ENCODE data around the gene THOC5. TPM values are rescaled to one million over a fixed set of nuclear protein-coding genes. Genes with fewer than 3 reads are reported as not detected.

The THOC5 gene
- total RNA-seq, 2 donors from 2014 or later, result 61.1 to 89.7 TPM

- H3K4me3 Mint-ChIP-seq, result no peak overlapping the region
Observed at GRCh38 chr22:29457730-29458129, 95.8 kb downstream of the THOC5 start.

GRCh38 chr22:29456211-29456671 is 97.3 kb downstream of the THOC5 start:
- Histone ChIP-seq H3K36me3 (ENCODE audit: control insufficient read depth, insufficient read depth, low read length) (no peaks in the 10 kb centered on the region), H3K9ac (ENCODE audit: extremely low read depth, low read length, poor library complexity, severe bottlenecking) (no peak overlapping the region), H3K27me3 (ENCODE audit: control insufficient read depth, insufficient read depth, low read length, poor library complexity, severe bottlenecking) (no peaks in the 10 kb centered on the region), H3K27ac (ENCODE audit: low read depth, low read length) (peak overlapping the region; percentile 21), H3K4me1 (ENCODE audit: control insufficient read depth, insufficient read depth, low read length) (no peaks in the 10 kb centered on the region), H3K9me3 (ENCODE audit: control insufficient read depth, low read length) (no peaks in the 10 kb centered on the region), H3K4me3 (ENCODE audit: low read length) (no peak overlapping the region)
- DNase-seq, result no peak
- no peak overlapping the region for H3K4me3 Mint-ChIP-seq
- no peaks in the 10 kb centered on the region for H3K4me1 Mint-ChIP-seq
- H3K27me3 Mint-ChIP-seq (ENCODE audit: insufficient read depth), result no peaks in the 10 kb centered on the region
- TF ChIP-seq, protein P1, sequence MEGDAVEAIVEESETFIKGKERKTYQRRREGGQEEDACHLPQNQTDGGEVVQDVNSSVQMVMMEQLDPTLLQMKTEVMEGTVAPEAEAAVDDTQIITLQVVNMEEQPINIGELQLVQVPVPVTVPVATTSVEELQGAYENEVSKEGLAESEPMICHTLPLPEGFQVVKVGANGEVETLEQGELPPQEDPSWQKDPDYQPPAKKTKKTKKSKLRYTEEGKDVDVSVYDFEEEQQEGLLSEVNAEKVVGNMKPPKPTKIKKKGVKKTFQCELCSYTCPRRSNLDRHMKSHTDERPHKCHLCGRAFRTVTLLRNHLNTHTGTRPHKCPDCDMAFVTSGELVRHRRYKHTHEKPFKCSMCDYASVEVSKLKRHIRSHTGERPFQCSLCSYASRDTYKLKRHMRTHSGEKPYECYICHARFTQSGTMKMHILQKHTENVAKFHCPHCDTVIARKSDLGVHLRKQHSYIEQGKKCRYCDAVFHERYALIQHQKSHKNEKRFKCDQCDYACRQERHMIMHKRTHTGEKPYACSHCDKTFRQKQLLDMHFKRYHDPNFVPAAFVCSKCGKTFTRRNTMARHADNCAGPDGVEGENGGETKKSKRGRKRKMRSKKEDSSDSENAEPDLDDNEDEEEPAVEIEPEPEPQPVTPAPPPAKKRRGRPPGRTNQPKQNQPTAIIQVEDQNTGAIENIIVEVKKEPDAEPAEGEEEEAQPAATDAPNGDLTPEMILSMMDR (conservative IDR thresholded peaks at IDR 0.05), result no peak
- no peak overlapping the region for H3K27ac Mint-ChIP-seq
- 84 to 87% methylated on average over 8 to 9 of the region's 9 CpGs for WGBS, 2 experiments (ENCODE audit: insufficient coverage in 1 of 2, insufficient read length in 1 of 2)
- no peaks in the 10 kb centered on the region for H3K9me3 Mint-ChIP-seq
- H3K36me3 Mint-ChIP-seq (ENCODE audit: low read depth), result no peaks in the 10 kb centered on the region

More at GRCh38 chr22:29457730-29458129, 95.8 kb downstream of the THOC5 start:
- H3K9me3 ChIP-seq (ENCODE audit: control insufficient read depth, low read length), result no peaks in the 10 kb centered on the region
- no peaks in the 10 kb centered on the region for H3K27me3 Mint-ChIP-seq (ENCODE audit: insufficient read depth)
- H3K4me1 ChIP-seq (ENCODE audit: control insufficient read depth, insufficient read depth, low read length), result no peaks in the 10 kb centered on the region
- H3K9ac ChIP-seq (ENCODE audit: extremely low read depth, low read length, poor library complexity, severe bottlenecking), result no peak overlapping the region
- peak; percentile 90 for DNase-seq
- H3K9me3 Mint-ChIP-seq, result no peaks in the 10 kb centered on the region
- TF ChIP-seq, protein P1 (conservative IDR thresholded peaks at IDR 0.05), result no peak
- no peak overlapping the region for H3K27ac ChIP-seq (ENCODE audit: low read depth, low read length)
- no peak overlapping the region for H3K4me3 ChIP-seq (ENCODE audit: low read length)
- no peaks in the 10 kb centered on the region for H3K4me1 Mint-ChIP-seq
- H3K27me3 ChIP-seq (ENCODE audit: control insufficient read depth, insufficient read depth, low read length, poor library complexity, severe bottlenecking), result no peaks in the 10 kb centered on the region
- no peak overlapping the region for H3K27ac Mint-ChIP-seq
- 23 to 27% methylated on average over 3 to 4 of the region's 4 CpGs for WGBS, 2 experiments (ENCODE audit: insufficient coverage in 1 of 2, insufficient read length in 1 of 2)
- H3K36me3 Mint-ChIP-seq (ENCODE audit: low read depth), result no peaks in the 10 kb centered on the region
- H3K36me3 ChIP-seq (ENCODE audit: control insufficient read depth, insufficient read depth, low read length), result no peaks in the 10 kb centered on the region

Other genes with a start within 250 kb of the THOC5 start
- 10 to 100 TPM; 22.2 to 24.9 TPM for gene GAS2L1, start 247.1 kb downstream of the THOC5 start, total RNA-seq
- gene RASL10A, start 238.1 kb downstream of the THOC5 start, total RNA-seq, result 1 to 10 TPM; 1.3 TPM
- gene AP1B1, start 165.2 kb downstream of the THOC5 start, total RNA-seq, result 10 to 100 TPM; 64.9 to 76.6 TPM
- gene RFPL1, start 115.2 kb downstream of the THOC5 start, total RNA-seq, result not detected
- gene NEFH, start 73.5 kb downstream of the THOC5 start, total RNA-seq, result 1 to 10 TPM in 1 of 2 donors, under 1 TPM in 1; 0.92 to 1.7 TPM
- 100 to 1,000 TPM; 155 to 229 TPM for gene NIPSNAP1, start 27.4 kb upstream of the THOC5 start, total RNA-seq
- 10 to 100 TPM; 45.7 to 51.4 TPM for gene NF2, start 49.9 kb upstream of the THOC5 start, total RNA-seq
- under 1 TPM in 1 of 2 donors, not detected in 1; 0.26 TPM for gene CABP7, start 166.2 kb upstream of the THOC5 start, total RNA-seq
- gene ZMAT5, start 213.2 kb upstream of the THOC5 start, total RNA-seq, result 10 to 100 TPM; 15.5 to 22.5 TPM
- 100 to 1,000 TPM; 111 to 120 TPM for gene UQCR10, start 213.6 kb upstream of the THOC5 start, total RNA-seq